HepG2 (cell line): ENCODE data around the gene TICAM2. TPM values are rescaled to one million over a fixed set of nuclear protein-coding genes. Genes with fewer than 3 reads are reported as not detected.
A peak's percentile ranks its signal among the peaks of the same experiment; 100 is the strongest.

ENCODE experiments used
- AHDC1 ChIP-seq: sonication (generic); formaldehyde crosslinking; IDR thresholded peaks from 2 replicates; pipeline ENCODE4 v1.5.1; 2020; ENCODE audit warnings: mild to moderate bottlenecking, missing genetic modification reagents, borderline replicate concordance
- BCL3 ChIP-seq: sonication (generic); formaldehyde crosslinking; IDR thresholded peaks from 2 replicates; pipeline ENCODE4 v1.5.1; 2020; ENCODE audit warnings: mild to moderate bottlenecking, missing genetic modification reagents, moderate library complexity
- HOXD1 ChIP-seq: sonication (generic); formaldehyde crosslinking; IDR thresholded peaks from 2 replicates; pipeline ENCODE4 v1.5.0; 2020; ENCODE audit warnings: missing genetic modification reagents
- NR0B2 ChIP-seq: sonication (generic); formaldehyde crosslinking; IDR thresholded peaks from 2 replicates; pipeline ENCODE4 v1.4.0; 2020; ENCODE audit warnings: mild to moderate bottlenecking, missing genetic modification reagents
- POGK ChIP-seq: sonication (generic); formaldehyde crosslinking; conservative IDR thresholded peaks from 2 replicates; pipeline ENCODE4 v1.8.0; 2022; ENCODE audit warnings: mild to moderate bottlenecking, moderate library complexity, missing genetic modification reagents
- REXO4 ChIP-seq: sonication (generic); formaldehyde crosslinking; IDR thresholded peaks from 2 replicates; pipeline ENCODE4 v1.8.0; 2022; ENCODE audit warnings: missing genetic modification reagents, mild to moderate bottlenecking, borderline replicate concordance
- RFXANK ChIP-seq: IDR thresholded peaks from 2 replicates; pipeline ENCODE4 v1.6.1; 2016
- TIGD3 ChIP-seq: sonication (generic); formaldehyde crosslinking; IDR thresholded peaks from 2 replicates; pipeline ENCODE4 v1.5.1; 2020; ENCODE audit warnings: mild to moderate bottlenecking, missing genetic modification reagents, borderline replicate concordance
- ZBTB37 ChIP-seq: sonication (generic); formaldehyde crosslinking; IDR thresholded peaks from 2 replicates; pipeline ENCODE4 v1.4.0; 2020; ENCODE audit warnings: mild to moderate bottlenecking, missing genetic modification reagents
- ZFP36 ChIP-seq: fragments of 150-350 bp; IDR thresholded peaks from 2 replicates; pipeline ENCODE4 v1.6.1; 2018; ENCODE audit warnings: borderline replicate concordance, low read length, low read depth; ENCODE audit not compliant: partially characterized antibody
- ZNF343 ChIP-seq: sonication (generic); formaldehyde crosslinking; IDR thresholded peaks from 2 replicates; pipeline ENCODE4 v1.4.0; 2020; ENCODE audit warnings: mild to moderate bottlenecking, missing genetic modification reagents
- ZNF441 ChIP-seq: sonication (generic); formaldehyde crosslinking; IDR thresholded peaks from 2 replicates; pipeline ENCODE4 v1.7.0; 2021; ENCODE audit warnings: missing genetic modification reagents, borderline replicate concordance
- ZNF768 ChIP-seq: sonication (generic); formaldehyde crosslinking; IDR thresholded peaks from 2 replicates; pipeline ENCODE4 v1.4.0; 2020; ENCODE audit warnings: missing genetic modification reagents
- ZSCAN21 ChIP-seq: sonication (generic); formaldehyde crosslinking; IDR thresholded peaks from 2 replicates; pipeline ENCODE4 v1.8.0; 2022; ENCODE audit warnings: mild to moderate bottlenecking, missing genetic modification reagents, moderate library complexity, borderline replicate concordance
- polyA plus RNA-seq, 8 experiments: library from polyadenylated mRNA; depleted of rRNA in 3 of 8; stranded (reverse) in 7 of 8; unstranded in 1 of 8; fragments of >200 nt; fragmentation: Illumina TruSeq in 4 of 8; extraction: Trizol in 4 of 8; gene quantifications; 2 replicates each; pipeline versions ENCODE4 v1.2.1 to v1.2.3, GENCODE V29; 2011 to 2016; ENCODE audit warnings: low read depth in 4 of 8, missing spikeins in 1 of 8, mixed read lengths in 1 of 8; ENCODE audit not compliant: insufficient read depth in 1 of 8
- total RNA-seq, 5 experiments: library from RNA; depleted of rRNA; stranded (reverse); fragments of >200 nt; fragmentation: Illumina TruSeq; extraction: Trizol; gene quantifications; 2 replicates each; pipeline ENCODE4 v1.2.3, GENCODE V29; 2016; ENCODE audit warnings: low read depth in 1 of 5

The TICAM2 gene
- total and polyA plus RNA-seq, 2 of the 13 experiments (the other 11 are each of a cell fraction or from before 2014, with no cell fraction given), result 0.04 TPM; not detected in 1

- TF ChIP-seq TIGD3 (CRISPR knock-in tag) (no peak), ZBTB37 (CRISPR knock-in tag) (no peak), RFXANK (CRISPR knock-in tag) (no peak), BCL3 (CRISPR knock-in tag) (peak; percentile 85), REXO4 (CRISPR knock-in tag) (no peak), ZFP36 (peak; percentile 79), NR0B2 (CRISPR knock-in tag) (peak; percentile 69; the same call in 1 of the 2 replicates), ZNF768 (peak; percentile 75; the same call in 1 of the 2 replicates), AHDC1 (CRISPR knock-in tag) (no peak), POGK (CRISPR knock-in tag) (peak; percentile 94), ZNF343 (peak; percentile 68; the same call in 1 of the 2 replicates), ZNF441 (CRISPR knock-in tag) (no peak; the same call in none of the 2 replicates), HOXD1 (CRISPR knock-in tag) (0 out of 2 replicates have a peak, but pooled peaks have one; percentile 39), ZSCAN21 (peak; percentile 76; the same call in 1 of the 2 replicates)
Measured at GRCh38 chr5:115544436-115545350, 57.6 kb downstream of the TICAM2 start, which contains the start of gene FEM1C (continued).
